WTC11 (cell line): ENCODE data around the gene NOS3. TPM values are rescaled to one million over a fixed set of nuclear protein-coding genes. Genes with fewer than 3 reads are reported as not detected.

Experiments
- ATAC-seq: fragments of 200-7000 bp; cut with Tn5 transposase; 2 replicates; pipeline ENCODE4 v1.10.0; 2021; ENCODE audit warnings: mild to moderate bottlenecking, moderate library complexity
- CTCF ChIA-PET: fragments of 300-600 bp; sonication (Branson Sonifier 250); formaldehyde crosslinking; loops from one replicate; lab custom pipeline; 2021; ENCODE audit warnings: antibody characterized with exemption; lab: Charles Lee
- POLR2A ChIA-PET: fragments of 350-600 bp; sonication (Branson Sonifier 250); formaldehyde crosslinking; loops from one replicate; lab custom pipeline; 2021; ENCODE audit warnings: antibody characterized with exemption; lab: Charles Lee
- DNase-seq: peaks from one replicate; pipeline ENCODE4 v3.0.0; 2021; ENCODE audit warnings: low spot score
- H3K27ac Mint-ChIP-seq: 2 replicates; pipeline ENCODE4 v1.8.0; 2021; ENCODE audit warnings: mixed read lengths
- H3K27me3 Mint-ChIP-seq: 2 replicates; pipeline ENCODE4 v1.8.0; 2021; ENCODE audit warnings: low read depth, mild to moderate bottlenecking, moderate library complexity, mixed read lengths
- H3K36me3 Mint-ChIP-seq: 2 replicates; pipeline ENCODE4 v1.8.0; 2021; ENCODE audit warnings: mixed read lengths
- H3K4me1 Mint-ChIP-seq: 2 replicates; pipeline ENCODE4 v1.8.0; 2022; ENCODE audit warnings: mixed read lengths
- H3K4me3 Mint-ChIP-seq: 2 replicates; pipeline ENCODE4 v1.8.0; 2021; ENCODE audit warnings: mild to moderate bottlenecking, moderate library complexity, mixed read lengths
- H3K9me3 Mint-ChIP-seq: 2 replicates; pipeline ENCODE4 v1.8.0; 2021; ENCODE audit warnings: mixed read lengths
- CBFB ChIP-seq: sonication (generic); formaldehyde crosslinking; IDR thresholded peaks from 2 replicates; pipeline ENCODE4 v1.8.1; 2022; ENCODE audit warnings: mild to moderate bottlenecking, low read depth, missing genetic modification reagents
- ELF4 ChIP-seq: sonication (generic); formaldehyde crosslinking; IDR thresholded peaks from 2 replicates; pipeline ENCODE4 v1.8.1; 2022; ENCODE audit warnings: low read depth, mild to moderate bottlenecking, moderate library complexity, missing genetic modification reagents
- EMX1 ChIP-seq: fragments of 250-450 bp; sonication (Bioruptor Pico); IDR thresholded peaks from 2 replicates; pipeline ENCODE4 v1.8.0; 2021; ENCODE audit warnings: mild to moderate bottlenecking
- FOXJ3 ChIP-seq: sonication (generic); formaldehyde crosslinking; IDR thresholded peaks from 2 replicates; pipeline ENCODE4 v1.9.0; 2021; ENCODE audit warnings: missing genetic modification reagents, mild to moderate bottlenecking, borderline replicate concordance
- GTF2I ChIP-seq: fragments of 250-450 bp; sonication (Bioruptor Pico); conservative IDR thresholded peaks from 2 replicates; pipeline ENCODE4 v1.4.0; 2021; ENCODE audit warnings: mild to moderate bottlenecking
- IRF1 ChIP-seq: sonication (generic); formaldehyde crosslinking; IDR thresholded peaks from 2 replicates; pipeline ENCODE4 v1.8.0; 2023; ENCODE audit warnings: missing genetic modification reagents
- MXD4 ChIP-seq: fragments of 250-450 bp; sonication (Bioruptor Pico); IDR thresholded peaks from 2 replicates; pipeline ENCODE4 v1.8.0; 2021; ENCODE audit warnings: mild to moderate bottlenecking, moderate library complexity, borderline replicate concordance
- TP53 ChIP-seq: sonication (generic); formaldehyde crosslinking; IDR thresholded peaks from 2 replicates; pipeline ENCODE4 v1.8.1; 2023; ENCODE audit warnings: mild to moderate bottlenecking, missing genetic modification reagents
- ZBTB21 ChIP-seq: sonication (generic); formaldehyde crosslinking; IDR thresholded peaks from 2 replicates; pipeline ENCODE4 v1.8.1; 2023; ENCODE audit warnings: mild to moderate bottlenecking, missing genetic modification reagents, borderline replicate concordance
- ZNF512 ChIP-seq: sonication (generic); formaldehyde crosslinking; IDR thresholded peaks from 2 replicates; pipeline ENCODE4 v1.8.1; 2022; ENCODE audit warnings: missing genetic modification reagents, borderline replicate concordance
- total RNA-seq: library from RNA; stranded (reverse); gene quantifications from 3 replicates; pipeline ENCODE4 v1.2.3, GENCODE V29; 2021
- TF ChIP-seq, protein P1 (sequence below): sonication (generic); formaldehyde crosslinking; IDR thresholded peaks from 2 replicates; pipeline ENCODE4 v1.8.0; 2022; ENCODE audit warnings: mild to moderate bottlenecking, missing genetic modification reagents
- TF ChIP-seq, protein P2 (sequence below): sonication (generic); formaldehyde crosslinking; IDR thresholded peaks from 2 replicates; pipeline ENCODE4 v1.8.1; 2022; ENCODE audit warnings: low read depth, missing genetic modification reagents, borderline replicate concordance
- TF ChIP-seq, protein P3 (sequence below): fragments of 250-450 bp; sonication (Bioruptor Pico); IDR thresholded peaks from 2 replicates; pipeline ENCODE4 v1.9.0; 2021; ENCODE audit warnings: mild to moderate bottlenecking
- TF ChIP-seq, protein P4 (sequence below): sonication (generic); formaldehyde crosslinking; IDR thresholded peaks from 2 replicates; pipeline ENCODE4 v1.8.1; 2023; ENCODE audit warnings: mild to moderate bottlenecking, missing genetic modification reagents, borderline replicate concordance

NOS3 gene
- total RNA-seq, 1 experiment from 2014 or later, result 6.6 TPM

DNA sequence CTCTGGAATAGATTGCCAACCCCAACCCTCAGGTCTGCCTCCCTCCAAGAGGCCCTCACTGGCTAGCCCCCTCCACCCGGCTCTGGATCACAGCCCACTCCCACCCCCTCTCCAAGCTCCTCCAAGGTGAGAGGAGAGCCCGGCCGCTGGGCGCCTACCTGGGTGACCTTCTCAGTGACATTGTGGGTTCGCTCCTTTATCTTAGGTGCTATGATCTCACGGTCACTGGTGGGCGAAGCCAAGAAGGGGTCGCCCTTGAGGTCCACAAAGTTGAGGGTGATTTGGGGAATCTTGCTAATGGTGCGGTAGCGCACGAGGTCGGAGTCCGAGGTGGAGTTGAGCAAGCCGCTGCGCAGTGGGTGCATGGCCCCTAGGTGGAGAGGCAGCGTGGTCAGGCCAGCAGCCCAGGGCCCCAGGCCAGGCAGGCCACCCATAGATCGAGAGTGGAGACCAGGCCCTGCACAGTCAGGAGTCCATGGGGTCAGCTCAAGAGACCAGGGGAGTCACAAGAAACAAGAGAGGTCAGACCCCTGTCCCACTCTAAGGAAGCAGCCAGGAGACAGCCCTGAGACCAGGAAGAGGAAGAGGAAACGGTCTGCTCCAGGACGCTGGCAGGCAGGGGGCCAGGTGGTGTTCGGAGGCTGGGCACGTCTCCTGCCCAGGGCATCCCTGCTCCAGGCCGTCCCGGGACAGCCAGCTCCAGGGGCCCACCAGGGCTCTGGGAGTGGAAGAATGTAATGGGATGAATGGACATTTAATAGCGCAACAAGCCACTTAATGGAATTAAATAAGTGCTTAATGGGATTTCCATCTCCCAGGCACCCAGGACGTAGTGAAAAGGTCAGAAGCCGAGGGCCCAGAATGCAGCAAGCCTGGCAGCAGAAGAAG lies 33.4 kb upstream of the NOS3 start:
- ChIA-PET CTCF (interaction anchor here (0.9 to 1.6 kb wide), 6 partner anchors 23 to 61 kb away, joined by 3 to 6 read pairs (median 4); no protein-coding TSS in a partner anchor), POLR2A (interaction anchor here (0.6 kb wide), 1 partner anchor 38 kb away, joined by 3 read pairs; no protein-coding TSS in a partner anchor)
- Mint-ChIP-seq H3K36me3 (no peaks in the 10 kb centered on the region), H3K9me3 (no peaks in the 10 kb centered on the region), H3K27me3 (no peaks in the 10 kb centered on the region), H3K4me1 (peaks cover 8% of the 10 kb centered on the region), H3K27ac (no peak overlapping the region)
- TF ChIP-seq CBFB (CRISPR knock-in tag) (no peak), ZBTB21 (no peak), TP53 (CRISPR knock-in tag) (no peak), FOXJ3 (CRISPR knock-in tag) (no peak), EMX1 (CRISPR knock-in tag) (no peak), ZNF512 (CRISPR knock-in tag) (no peak), GTF2I (CRISPR knock-in tag) (no peak), ELF4 (no peak), MXD4 (CRISPR knock-in tag) (no peak), IRF1 (CRISPR knock-in tag) (no peak)
- TF ChIP-seq, protein P1, sequence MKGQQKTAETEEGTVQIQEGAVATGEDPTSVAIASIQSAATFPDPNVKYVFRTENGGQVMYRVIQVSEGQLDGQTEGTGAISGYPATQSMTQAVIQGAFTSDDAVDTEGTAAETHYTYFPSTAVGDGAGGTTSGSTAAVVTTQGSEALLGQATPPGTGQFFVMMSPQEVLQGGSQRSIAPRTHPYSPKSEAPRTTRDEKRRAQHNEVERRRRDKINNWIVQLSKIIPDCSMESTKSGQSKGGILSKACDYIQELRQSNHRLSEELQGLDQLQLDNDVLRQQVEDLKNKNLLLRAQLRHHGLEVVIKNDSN (CRISPR knock-in tag), result no peak
- TF ChIP-seq, protein P2, sequence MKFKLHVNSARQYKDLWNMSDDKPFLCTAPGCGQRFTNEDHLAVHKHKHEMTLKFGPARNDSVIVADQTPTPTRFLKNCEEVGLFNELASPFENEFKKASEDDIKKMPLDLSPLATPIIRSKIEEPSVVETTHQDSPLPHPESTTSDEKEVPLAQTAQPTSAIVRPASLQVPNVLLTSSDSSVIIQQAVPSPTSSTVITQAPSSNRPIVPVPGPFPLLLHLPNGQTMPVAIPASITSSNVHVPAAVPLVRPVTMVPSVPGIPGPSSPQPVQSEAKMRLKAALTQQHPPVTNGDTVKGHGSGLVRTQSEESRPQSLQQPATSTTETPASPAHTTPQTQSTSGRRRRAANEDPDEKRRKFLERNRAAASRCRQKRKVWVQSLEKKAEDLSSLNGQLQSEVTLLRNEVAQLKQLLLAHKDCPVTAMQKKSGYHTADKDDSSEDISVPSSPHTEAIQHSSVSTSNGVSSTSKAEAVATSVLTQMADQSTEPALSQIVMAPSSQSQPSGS (CRISPR knock-in tag), result no peak
- TF ChIP-seq, protein P3, sequence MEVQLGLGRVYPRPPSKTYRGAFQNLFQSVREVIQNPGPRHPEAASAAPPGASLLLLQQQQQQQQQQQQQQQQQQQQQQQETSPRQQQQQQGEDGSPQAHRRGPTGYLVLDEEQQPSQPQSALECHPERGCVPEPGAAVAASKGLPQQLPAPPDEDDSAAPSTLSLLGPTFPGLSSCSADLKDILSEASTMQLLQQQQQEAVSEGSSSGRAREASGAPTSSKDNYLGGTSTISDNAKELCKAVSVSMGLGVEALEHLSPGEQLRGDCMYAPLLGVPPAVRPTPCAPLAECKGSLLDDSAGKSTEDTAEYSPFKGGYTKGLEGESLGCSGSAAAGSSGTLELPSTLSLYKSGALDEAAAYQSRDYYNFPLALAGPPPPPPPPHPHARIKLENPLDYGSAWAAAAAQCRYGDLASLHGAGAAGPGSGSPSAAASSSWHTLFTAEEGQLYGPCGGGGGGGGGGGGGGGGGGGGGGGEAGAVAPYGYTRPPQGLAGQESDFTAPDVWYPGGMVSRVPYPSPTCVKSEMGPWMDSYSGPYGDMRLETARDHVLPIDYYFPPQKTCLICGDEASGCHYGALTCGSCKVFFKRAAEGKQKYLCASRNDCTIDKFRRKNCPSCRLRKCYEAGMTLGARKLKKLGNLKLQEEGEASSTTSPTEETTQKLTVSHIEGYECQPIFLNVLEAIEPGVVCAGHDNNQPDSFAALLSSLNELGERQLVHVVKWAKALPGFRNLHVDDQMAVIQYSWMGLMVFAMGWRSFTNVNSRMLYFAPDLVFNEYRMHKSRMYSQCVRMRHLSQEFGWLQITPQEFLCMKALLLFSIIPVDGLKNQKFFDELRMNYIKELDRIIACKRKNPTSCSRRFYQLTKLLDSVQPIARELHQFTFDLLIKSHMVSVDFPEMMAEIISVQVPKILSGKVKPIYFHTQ (CRISPR knock-in tag), result no peak
- TF ChIP-seq, protein P4, sequence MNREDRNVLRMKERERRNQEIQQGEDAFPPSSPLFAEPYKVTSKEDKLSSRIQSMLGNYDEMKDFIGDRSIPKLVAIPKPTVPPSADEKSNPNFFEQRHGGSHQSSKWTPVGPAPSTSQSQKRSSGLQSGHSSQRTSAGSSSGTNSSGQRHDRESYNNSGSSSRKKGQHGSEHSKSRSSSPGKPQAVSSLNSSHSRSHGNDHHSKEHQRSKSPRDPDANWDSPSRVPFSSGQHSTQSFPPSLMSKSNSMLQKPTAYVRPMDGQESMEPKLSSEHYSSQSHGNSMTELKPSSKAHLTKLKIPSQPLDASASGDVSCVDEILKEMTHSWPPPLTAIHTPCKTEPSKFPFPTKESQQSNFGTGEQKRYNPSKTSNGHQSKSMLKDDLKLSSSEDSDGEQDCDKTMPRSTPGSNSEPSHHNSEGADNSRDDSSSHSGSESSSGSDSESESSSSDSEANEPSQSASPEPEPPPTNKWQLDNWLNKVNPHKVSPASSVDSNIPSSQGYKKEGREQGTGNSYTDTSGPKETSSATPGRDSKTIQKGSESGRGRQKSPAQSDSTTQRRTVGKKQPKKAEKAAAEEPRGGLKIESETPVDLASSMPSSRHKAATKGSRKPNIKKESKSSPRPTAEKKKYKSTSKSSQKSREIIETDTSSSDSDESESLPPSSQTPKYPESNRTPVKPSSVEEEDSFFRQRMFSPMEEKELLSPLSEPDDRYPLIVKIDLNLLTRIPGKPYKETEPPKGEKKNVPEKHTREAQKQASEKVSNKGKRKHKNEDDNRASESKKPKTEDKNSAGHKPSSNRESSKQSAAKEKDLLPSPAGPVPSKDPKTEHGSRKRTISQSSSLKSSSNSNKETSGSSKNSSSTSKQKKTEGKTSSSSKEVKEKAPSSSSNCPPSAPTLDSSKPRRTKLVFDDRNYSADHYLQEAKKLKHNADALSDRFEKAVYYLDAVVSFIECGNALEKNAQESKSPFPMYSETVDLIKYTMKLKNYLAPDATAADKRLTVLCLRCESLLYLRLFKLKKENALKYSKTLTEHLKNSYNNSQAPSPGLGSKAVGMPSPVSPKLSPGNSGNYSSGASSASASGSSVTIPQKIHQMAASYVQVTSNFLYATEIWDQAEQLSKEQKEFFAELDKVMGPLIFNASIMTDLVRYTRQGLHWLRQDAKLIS, result no peak
- TF ChIP-seq, all 79 proteins: peak for 0
- no peak for DNase-seq
- no peak overlapping the region for H3K4me3 Mint-ChIP-seq
- ATAC-seq, result no peak
